Memory B cell (primary cell): ENCODE data around the gene STX3.

Experiments used
- ATAC-seq: fragments of 150-1000 bp; cut with Tn5 transposase; 2 replicates; pipeline ENCODE4 v1.10.0; 2021; ENCODE audit warnings: low read depth, mild to moderate bottlenecking, moderate library complexity
- DNase-seq, 2 donors: peaks; one replicate each; pipeline ENCODE4 v3.0.0; 2022; ENCODE audit warnings: low spot score in 2 of 2
- H3K27ac Mint-ChIP-seq: one replicate; pipeline ENCODE4 v1.8.0; 2022; ENCODE audit warnings: mild to moderate bottlenecking, moderate library complexity, mixed read lengths
- H3K27me3 Mint-ChIP-seq: one replicate; pipeline ENCODE4 v1.8.0; 2022; ENCODE audit warnings: mixed read lengths
- H3K36me3 Mint-ChIP-seq: one replicate; pipeline ENCODE4 v1.8.0; 2022; ENCODE audit warnings: mild to moderate bottlenecking, mixed read lengths
- H3K4me1 Mint-ChIP-seq: one replicate; pipeline ENCODE4 v1.8.0; 2022; ENCODE audit warnings: mixed read lengths
- H3K4me3 Mint-ChIP-seq: one replicate; pipeline ENCODE4 v1.8.0; 2022; ENCODE audit warnings: mild to moderate bottlenecking, moderate library complexity, mixed read lengths
- H3K9me3 Mint-ChIP-seq: one replicate; pipeline ENCODE4 v1.8.0; 2022; ENCODE audit warnings: mixed read lengths

The STX3 gene

DNA sequence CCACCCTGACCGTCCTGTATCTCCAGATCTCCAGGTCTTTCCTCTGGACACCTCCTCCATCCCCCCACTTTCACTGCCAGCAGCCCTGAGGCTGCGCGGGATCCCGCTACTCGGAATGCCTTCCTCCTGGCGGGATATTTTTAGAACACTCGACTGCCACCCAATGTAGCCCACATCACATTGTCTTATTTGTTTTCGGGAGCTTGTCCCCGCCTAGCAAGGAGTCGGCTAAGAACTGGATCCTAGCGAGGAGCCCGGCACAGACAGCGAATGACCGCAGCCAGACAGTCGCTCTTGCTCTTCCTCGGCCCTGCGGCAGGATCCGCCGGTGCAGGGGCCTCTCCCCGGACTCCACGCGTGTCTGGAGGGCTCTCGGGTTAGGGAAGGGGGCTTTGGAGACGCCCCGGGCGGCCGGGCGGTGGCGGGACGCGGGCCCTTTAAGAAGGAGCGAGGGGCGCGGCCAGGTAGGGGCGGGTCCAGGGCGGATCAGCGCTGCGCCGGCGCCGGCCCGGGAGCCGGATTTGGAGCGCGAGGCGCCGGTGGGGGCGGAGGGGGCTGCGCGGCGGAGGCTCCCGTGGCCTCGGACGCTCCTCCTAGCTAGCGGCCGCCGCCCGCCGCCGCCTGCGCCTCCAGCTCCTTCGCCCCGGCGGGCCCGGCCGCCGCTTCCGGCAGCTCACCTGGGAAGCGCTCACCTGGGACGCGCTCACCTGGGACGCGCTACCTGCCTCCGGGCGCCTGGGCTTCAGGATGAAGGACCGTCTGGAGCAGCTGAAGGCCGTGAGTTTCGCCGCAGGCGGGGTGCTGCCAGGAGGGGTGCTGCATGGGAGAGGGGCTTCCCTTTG, at the start of gene STX3:
Gene STX3 (plus strand): TSS at position 518 of the 842 bp plus-strand sequence. CDS start 230 bp downstream, at position 748.
- DNase-seq, result peak; percentile 45 to 68
- peaks cover 3% of the 10 kb centered on the region for H3K27me3 Mint-ChIP-seq
- ATAC-seq, result peak; percentile 79
- H3K9me3 Mint-ChIP-seq, result no peaks in the 10 kb centered on the region
- peak within 1 kb of the TSS; percentile 87 for H3K4me3 Mint-ChIP-seq
- peak within 1 kb of the TSS; percentile 68 for H3K27ac Mint-ChIP-seq
- H3K36me3 Mint-ChIP-seq, result no peaks in the 10 kb centered on the region
- H3K4me1 Mint-ChIP-seq, result peaks cover 25% of the 10 kb centered on the region

DNA sequence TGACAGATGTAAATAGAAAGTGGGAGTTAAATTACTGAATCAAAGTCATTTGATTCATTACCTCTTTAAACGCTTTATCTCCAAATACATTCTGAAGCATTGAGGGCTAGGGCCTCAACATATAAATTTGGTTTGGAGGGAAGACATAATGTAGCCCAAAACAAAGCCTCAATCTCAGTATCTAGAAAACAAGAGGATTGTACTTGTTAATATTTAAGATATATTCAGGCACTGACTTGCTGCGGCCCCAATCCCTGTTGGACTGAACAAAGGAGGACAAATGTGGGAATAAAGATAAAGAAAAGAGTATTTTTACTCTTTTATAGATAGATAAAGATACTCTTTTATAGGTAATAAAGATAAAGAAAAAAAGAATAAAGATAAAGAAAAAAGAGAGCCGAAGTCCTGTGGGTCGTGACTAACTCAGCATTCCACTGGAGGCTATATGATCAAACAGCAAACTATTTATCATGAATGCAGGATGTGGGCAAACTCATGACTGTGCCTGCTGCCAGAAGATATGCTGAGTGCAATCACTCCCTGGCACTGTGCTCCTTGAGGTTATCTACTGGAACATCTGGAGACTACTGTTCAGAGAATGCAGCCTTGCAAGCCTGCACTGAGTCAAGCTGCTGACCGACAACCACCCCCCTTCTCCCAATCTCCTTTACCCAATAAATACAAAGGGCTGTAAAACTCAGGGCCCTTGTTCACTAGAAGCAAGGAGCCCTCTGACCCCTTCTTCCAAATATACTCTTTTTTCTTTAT, 48.5 kb upstream of the STX3 start:
- Mint-ChIP-seq H3K9me3 (peaks cover 3% of the 10 kb centered on the region), H3K27ac (no peak overlapping the region), H3K4me3 (no peak overlapping the region), H3K27me3 (peaks cover 11% of the 10 kb centered on the region), H3K4me1 (no peaks in the 10 kb centered on the region), H3K36me3 (peaks cover 2% of the 10 kb centered on the region)
- ATAC-seq (no peak), DNase-seq (no peak)

DNA sequence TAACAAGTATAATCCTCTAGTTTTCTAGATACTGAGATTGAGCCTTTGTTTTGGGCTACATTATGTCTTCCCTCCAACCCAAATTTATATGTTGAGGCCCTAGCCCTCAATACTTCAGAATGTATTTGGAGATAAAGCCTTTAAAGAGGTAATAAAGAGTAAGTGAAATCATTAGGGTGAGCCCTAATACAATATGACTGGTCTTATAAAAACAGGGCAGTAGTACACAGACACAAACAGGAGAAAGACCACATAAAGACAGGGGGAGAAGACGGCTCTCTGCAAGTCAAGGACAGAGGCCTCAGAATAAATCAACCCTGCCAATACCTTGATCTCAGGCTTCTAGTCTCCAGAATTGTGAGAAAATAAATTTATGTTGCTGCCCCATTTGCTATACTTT, 47.8 kb upstream of the STX3 start:
- no peaks in the 10 kb centered on the region for H3K4me1 Mint-ChIP-seq
- ATAC-seq (no peak), DNase-seq (no peak)
- peaks cover 3% of the 10 kb centered on the region for H3K9me3 Mint-ChIP-seq
- peaks cover 9% of the 10 kb centered on the region for H3K27me3 Mint-ChIP-seq
- no peak overlapping the region for H3K4me3 Mint-ChIP-seq
- peaks cover 2% of the 10 kb centered on the region for H3K36me3 Mint-ChIP-seq
- no peak overlapping the region for H3K27ac Mint-ChIP-seq

DNA sequence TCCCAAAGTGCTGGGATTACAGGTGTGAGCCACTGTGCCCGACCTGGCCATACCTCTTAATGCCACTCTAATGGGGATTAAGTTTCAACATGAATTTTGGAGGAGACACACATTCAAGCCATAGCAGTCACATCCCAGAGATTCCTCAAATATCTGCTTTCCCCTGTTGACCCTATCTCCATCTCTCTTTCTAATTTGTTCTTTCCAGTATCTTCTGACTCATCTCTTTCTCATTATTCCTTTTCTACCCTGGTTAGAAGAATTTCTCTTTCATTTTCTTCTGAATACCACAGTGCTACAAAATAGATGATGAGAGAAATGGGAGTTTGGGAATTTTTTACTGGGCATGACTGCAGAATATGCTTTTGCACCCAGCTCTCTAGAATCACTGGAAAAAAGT, 46.6 kb upstream of the STX3 start:
- DNase-seq (no peak), ATAC-seq (no peak)
- Mint-ChIP-seq H3K4me1 (no peaks in the 10 kb centered on the region), H3K27me3 (peaks cover 16% of the 10 kb centered on the region), H3K36me3 (peaks cover 3% of the 10 kb centered on the region), H3K9me3 (peaks cover 3% of the 10 kb centered on the region), H3K4me3 (no peak overlapping the region), H3K27ac (no peak overlapping the region)

DNA sequence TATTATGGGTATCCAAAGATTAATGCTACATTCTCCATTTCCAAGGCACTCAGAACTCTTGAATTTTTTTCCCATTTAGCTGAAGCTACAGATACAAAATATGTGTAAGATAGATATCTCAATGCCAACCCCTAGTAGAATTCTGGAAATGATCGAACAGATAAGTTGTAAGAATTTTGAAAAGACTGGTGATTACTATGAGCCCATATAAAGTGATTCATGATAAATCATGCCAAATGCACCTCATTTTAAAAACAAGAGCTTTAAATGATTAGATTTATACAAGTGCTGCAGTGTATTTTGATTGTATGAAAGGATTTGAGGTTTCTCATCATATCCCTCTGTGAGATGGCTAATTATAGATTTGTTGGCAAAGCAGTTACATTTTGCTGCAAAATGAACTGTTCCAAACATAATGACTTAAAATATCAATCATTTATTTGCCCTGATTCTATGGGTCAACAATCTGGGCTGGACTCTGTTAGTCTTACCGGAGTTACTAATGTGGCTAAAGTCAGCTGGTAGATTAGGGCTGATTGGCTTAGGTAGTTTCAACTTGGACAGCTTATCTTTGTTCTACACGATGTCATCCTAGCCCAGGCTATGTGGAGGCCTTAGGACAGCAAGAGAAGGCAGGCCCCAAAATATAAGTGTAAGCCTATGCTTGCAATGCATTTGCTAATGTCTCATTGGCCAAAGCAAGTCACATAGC, 44.9 kb upstream of the STX3 start:
- Mint-ChIP-seq H3K27ac (no peak overlapping the region), H3K4me3 (no peak overlapping the region), H3K27me3 (peaks cover 19% of the 10 kb centered on the region), H3K36me3 (peaks cover 1% of the 10 kb centered on the region), H3K4me1 (no peaks in the 10 kb centered on the region), H3K9me3 (no peaks in the 10 kb centered on the region)
- DNase-seq (no peak), ATAC-seq (no peak)

DNA sequence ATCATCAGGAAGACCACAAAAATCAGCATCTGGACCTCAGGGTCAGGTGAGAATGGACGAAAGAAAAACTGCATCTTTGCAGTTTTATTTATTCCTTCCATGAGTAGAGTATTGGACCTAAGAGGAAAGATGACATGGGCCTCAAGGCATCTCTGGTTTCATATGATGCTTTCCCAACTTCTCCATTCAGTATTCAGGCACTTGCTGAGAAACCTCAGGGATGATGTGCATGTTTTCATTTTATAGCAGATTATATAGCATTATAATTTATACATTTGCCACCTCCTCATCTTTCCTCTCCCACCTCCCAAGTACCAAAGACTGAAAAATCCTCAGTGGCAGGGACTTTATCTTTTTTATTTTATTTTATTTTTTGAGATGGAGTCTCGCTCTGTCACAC, 41.4 kb upstream of the STX3 start, which contains the start of gene OR10V1:
Gene OR10V1 (minus strand): TSS at position 101 of the 400 bp plus-strand sequence. CDS start 0 bp downstream, at position 101.
- H3K36me3 Mint-ChIP-seq, result peaks cover 1% of the 10 kb centered on the region
- ATAC-seq, result no peak
- H3K4me3 Mint-ChIP-seq, result no peak within 1 kb of the TSS
- H3K27ac Mint-ChIP-seq, result no peak within 1 kb of the TSS
- peaks cover 13% of the 10 kb centered on the region for H3K27me3 Mint-ChIP-seq
- no peaks in the 10 kb centered on the region for H3K9me3 Mint-ChIP-seq
- DNase-seq, result no peak
- no peaks in the 10 kb centered on the region for H3K4me1 Mint-ChIP-seq

DNA sequence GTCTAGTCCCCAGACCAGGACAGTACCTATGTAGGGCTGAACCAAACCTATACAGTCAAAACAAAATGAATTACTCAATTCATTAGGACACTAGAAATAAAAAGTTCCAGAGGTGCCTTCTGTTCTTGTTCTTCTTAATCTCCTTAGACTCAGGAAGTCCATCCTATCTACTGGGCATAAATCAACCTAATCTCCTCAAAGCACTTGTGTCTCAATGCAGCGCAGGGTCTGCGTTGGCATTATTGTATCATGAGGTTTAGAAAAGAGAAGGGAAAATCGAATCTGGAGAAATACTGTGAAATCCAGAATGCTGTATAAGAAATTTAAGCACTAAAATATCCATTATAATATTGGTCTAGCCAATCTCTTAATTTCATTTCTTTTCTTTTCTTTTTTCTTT, 39.1 kb upstream of the STX3 start:
- no peaks in the 10 kb centered on the region for H3K4me1 Mint-ChIP-seq
- H3K9me3 Mint-ChIP-seq, result no peaks in the 10 kb centered on the region
- DNase-seq (no peak), ATAC-seq (no peak)
- H3K27ac Mint-ChIP-seq, result no peak overlapping the region
- H3K36me3 Mint-ChIP-seq, result peaks cover 1% of the 10 kb centered on the region
- no peak overlapping the region for H3K4me3 Mint-ChIP-seq
- peaks cover 15% of the 10 kb centered on the region for H3K27me3 Mint-ChIP-seq

DNA sequence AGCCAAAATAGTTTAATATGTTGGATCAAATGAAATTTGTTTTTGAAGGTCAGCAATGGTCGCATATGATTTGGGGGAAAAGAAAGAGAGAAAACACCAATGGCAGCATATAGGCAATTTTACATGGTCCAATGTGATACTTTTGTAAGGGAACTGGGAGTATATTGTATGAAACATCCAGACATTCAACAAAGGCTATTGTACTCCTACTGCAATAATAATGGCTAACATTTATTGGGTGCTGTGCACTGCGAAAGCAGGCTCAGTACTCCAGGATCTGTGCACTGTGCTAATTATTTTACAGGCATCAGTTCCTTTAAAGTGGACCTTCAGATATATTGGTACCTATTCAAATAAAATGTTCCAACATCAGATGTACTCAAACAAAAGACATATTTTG, 35.6 kb upstream of the STX3 start:
- DNase-seq (no peak), ATAC-seq (no peak)
- H3K4me3 Mint-ChIP-seq, result no peak overlapping the region
- no peaks in the 10 kb centered on the region for H3K9me3 Mint-ChIP-seq
- H3K27me3 Mint-ChIP-seq, result peaks cover 13% of the 10 kb centered on the region
- no peak overlapping the region for H3K27ac Mint-ChIP-seq
- H3K4me1 Mint-ChIP-seq, result no peaks in the 10 kb centered on the region
- no peaks in the 10 kb centered on the region for H3K36me3 Mint-ChIP-seq

DNA sequence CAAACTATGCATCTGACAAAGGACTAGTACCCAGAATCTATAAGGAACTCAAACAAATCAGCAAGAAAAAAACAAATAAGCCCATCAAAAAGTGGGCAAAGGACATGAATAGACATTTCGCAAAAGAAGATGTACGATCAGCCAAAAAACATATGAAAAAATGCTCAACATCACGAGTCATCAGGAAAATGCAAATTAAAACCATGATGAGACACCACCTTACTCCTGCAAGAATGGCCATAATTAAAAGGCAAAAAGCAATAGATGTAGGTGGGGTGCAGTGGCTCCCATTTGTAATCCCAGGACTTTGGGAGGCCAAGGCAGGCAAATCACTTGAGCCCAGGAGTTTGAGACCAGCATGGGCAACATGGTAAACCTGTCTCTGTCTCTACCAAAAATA, 31.1 kb upstream of the STX3 start:
- no peak overlapping the region for H3K4me3 Mint-ChIP-seq
- DNase-seq, result no peak
- H3K36me3 Mint-ChIP-seq, result no peaks in the 10 kb centered on the region
- H3K9me3 Mint-ChIP-seq, result no peaks in the 10 kb centered on the region
- H3K4me1 Mint-ChIP-seq, result peaks cover 5% of the 10 kb centered on the region
- H3K27ac Mint-ChIP-seq, result no peak overlapping the region
- no peak for ATAC-seq
- H3K27me3 Mint-ChIP-seq, result peaks cover 10% of the 10 kb centered on the region

DNA sequence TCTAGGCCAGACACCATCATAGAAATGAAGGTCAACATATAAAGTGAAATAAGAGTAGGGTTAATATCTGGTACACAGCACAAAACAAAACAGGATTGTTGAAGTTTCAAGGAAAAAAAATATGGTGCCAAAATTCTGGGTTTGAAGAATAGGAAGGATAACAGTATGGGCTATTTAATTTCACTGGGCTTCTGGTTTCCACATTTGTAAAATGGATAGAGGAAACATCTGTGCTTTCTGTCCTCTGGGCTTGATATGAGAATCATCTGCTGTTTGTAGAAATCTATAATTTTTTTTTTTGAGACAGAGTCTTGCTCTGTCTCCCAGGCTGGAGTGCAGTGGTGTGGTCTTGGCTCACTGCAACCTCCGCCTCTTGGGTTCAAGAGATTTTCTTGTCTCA, 27.8 kb upstream of the STX3 start:
- Mint-ChIP-seq H3K27ac (no peak overlapping the region), H3K4me1 (peaks cover 6% of the 10 kb centered on the region), H3K9me3 (no peaks in the 10 kb centered on the region), H3K36me3 (no peaks in the 10 kb centered on the region), H3K27me3 (peaks cover 5% of the 10 kb centered on the region), H3K4me3 (no peak overlapping the region)
- ATAC-seq (no peak), DNase-seq (no peak)

DNA sequence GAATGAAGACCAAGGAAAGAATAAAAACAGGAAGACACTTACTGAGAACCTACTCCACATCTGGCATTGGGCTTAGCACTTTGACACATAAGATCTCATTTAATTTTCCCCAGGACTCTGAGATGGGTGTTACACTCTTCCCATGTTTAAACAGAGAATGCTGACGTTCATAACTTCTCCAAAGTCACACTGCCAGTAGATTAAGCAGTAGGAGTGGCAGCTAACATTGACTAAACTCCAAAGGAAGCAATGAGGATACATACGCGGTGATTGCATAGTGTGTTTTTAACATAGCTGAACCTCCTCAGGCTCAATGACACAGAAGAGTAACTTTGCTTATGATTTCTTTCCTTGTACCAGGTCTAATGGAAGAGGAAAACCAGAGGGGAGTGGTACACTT, 27.0 kb upstream of the STX3 start:
- Mint-ChIP-seq H3K4me3 (no peak overlapping the region), H3K27ac (no peak overlapping the region), H3K9me3 (no peaks in the 10 kb centered on the region), H3K36me3 (no peaks in the 10 kb centered on the region), H3K27me3 (peaks cover 5% of the 10 kb centered on the region), H3K4me1 (peaks cover 6% of the 10 kb centered on the region)
- DNase-seq (no peak), ATAC-seq (no peak)

DNA sequence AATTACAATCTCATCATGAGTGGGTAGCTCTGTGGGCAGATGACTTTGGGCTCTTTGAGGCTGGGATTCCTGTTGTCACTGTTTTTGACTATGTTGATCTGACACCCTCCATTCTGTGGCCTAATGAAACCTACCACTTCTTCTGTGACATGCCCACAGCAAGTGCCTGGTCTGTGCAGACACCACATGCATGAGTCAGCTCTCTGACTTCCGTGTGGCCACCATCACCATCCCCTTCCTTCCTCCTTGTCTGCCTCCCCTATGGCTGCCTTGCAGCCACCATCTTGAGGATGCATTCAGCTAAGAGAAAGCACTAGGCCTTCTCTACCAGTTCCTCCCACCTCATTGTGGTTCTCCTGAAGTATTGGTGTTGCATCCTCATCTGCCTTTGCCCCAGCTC, 26.3 kb upstream of the STX3 start:
- Mint-ChIP-seq H3K4me1 (peaks cover 6% of the 10 kb centered on the region), H3K27ac (no peak overlapping the region), H3K27me3 (peaks cover 4% of the 10 kb centered on the region), H3K4me3 (no peak overlapping the region), H3K9me3 (no peaks in the 10 kb centered on the region), H3K36me3 (no peaks in the 10 kb centered on the region)
- DNase-seq, result no peak
- ATAC-seq, result no peak

DNA sequence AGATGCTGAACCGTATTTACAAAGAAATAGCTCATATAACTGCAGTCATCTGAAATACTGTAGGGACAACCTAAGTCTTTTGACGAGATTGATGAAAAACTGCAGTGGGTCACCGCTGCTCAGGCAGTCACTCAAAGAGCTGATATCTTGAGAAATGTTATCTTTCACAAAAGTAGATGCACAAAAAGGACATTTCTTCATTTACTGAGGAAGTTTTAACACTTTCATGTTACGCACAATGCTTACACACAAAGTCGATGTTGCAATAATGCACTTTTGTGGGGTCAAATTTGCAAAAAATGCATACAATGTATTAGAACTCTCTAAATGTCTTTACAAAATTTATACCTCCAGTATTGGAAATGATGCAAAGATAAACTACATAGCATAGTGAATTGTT, 25.3 kb upstream of the STX3 start:
- Mint-ChIP-seq H3K4me1 (peaks cover 6% of the 10 kb centered on the region), H3K36me3 (no peaks in the 10 kb centered on the region), H3K4me3 (no peak overlapping the region), H3K27ac (no peak overlapping the region), H3K27me3 (peaks cover 3% of the 10 kb centered on the region), H3K9me3 (no peaks in the 10 kb centered on the region)
- DNase-seq (no peak), ATAC-seq (no peak)
